Astrocyte (in vitro differentiated cells and primary cell): ENCODE data around the gene COL5A1.

Source experiments
- CTCF ChIP-seq: IDR thresholded peaks from 2 replicates; pipeline ENCODE4 v1.5.1; 2011; ENCODE audit warnings: low read depth, mild to moderate bottlenecking, inconsistent platforms, low read length, moderate library complexity; ENCODE audit not compliant: insufficient read depth
- EZH2 ChIP-seq: IDR thresholded peaks from 2 replicates; pipeline ENCODE4 v1.6.1; 2012; ENCODE audit warnings: mild to moderate bottlenecking, low read length, inconsistent platforms; ENCODE audit not compliant: insufficient read depth

GRCh38 chr9:134666831-134667230 lies 25.2 kb downstream of the COL5A1 start:
- TF ChIP-seq CTCF: no peak
- TF ChIP-seq EZH2: no peak
